GM06990 (cell line): ENCODE data around the gene XYLT1.

Source experiments
- DNase-seq: peaks from one replicate; pipeline ENCODE4 v3.0.0-alpha.2; 2011; ENCODE audit not compliant: insufficient read length; ENCODE audit errors: extremely low read depth
- H3K27me3 ChIP-seq: replicated peaks from 2 replicates; pipeline ENCODE4 v1.6.0; 2011; ENCODE audit warnings: low read length; ENCODE audit not compliant: control insufficient read depth, insufficient read depth
- H3K36me3 ChIP-seq: 2 replicates; pipeline ENCODE4 v1.5.1; 2011; ENCODE audit warnings: low read length; ENCODE audit not compliant: control insufficient read depth, insufficient read depth
- H3K4me3 ChIP-seq: replicated peaks from 2 replicates; pipeline ENCODE4 v1.5.1; 2011; ENCODE audit warnings: low read depth, mild to moderate bottlenecking, control low read depth, low read length
- TF ChIP-seq, protein P1 (sequence below): IDR thresholded peaks from 2 replicates; pipeline ENCODE4 v1.5.1; 2011; ENCODE audit warnings: low read length, control low read depth, mild to moderate bottlenecking, inconsistent platforms; ENCODE audit not compliant: insufficient read depth, poor library complexity, severe bottlenecking

Gene XYLT1

GRCh38 chr16:17270111-17270510, 200.6 kb downstream of the XYLT1 start:
- no peak for DNase-seq
- Histone ChIP-seq H3K4me3 (no peak overlapping the region), H3K36me3 (no peaks in the 10 kb centered on the region), H3K27me3 (no peaks in the 10 kb centered on the region)
- TF ChIP-seq, protein P1, sequence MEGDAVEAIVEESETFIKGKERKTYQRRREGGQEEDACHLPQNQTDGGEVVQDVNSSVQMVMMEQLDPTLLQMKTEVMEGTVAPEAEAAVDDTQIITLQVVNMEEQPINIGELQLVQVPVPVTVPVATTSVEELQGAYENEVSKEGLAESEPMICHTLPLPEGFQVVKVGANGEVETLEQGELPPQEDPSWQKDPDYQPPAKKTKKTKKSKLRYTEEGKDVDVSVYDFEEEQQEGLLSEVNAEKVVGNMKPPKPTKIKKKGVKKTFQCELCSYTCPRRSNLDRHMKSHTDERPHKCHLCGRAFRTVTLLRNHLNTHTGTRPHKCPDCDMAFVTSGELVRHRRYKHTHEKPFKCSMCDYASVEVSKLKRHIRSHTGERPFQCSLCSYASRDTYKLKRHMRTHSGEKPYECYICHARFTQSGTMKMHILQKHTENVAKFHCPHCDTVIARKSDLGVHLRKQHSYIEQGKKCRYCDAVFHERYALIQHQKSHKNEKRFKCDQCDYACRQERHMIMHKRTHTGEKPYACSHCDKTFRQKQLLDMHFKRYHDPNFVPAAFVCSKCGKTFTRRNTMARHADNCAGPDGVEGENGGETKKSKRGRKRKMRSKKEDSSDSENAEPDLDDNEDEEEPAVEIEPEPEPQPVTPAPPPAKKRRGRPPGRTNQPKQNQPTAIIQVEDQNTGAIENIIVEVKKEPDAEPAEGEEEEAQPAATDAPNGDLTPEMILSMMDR: no peak

- TF ChIP-seq, protein P1: no peak
- H3K27me3 ChIP-seq: no peaks in the 10 kb centered on the region
- H3K4me3 ChIP-seq: no peak overlapping the region
- DNase-seq: no peak
- H3K36me3 ChIP-seq: no peaks in the 10 kb centered on the region
Observed at GRCh38 chr16:17269439-17269838, 201.3 kb downstream of the XYLT1 start.

GRCh38 chr16:17266608-17267313, 204.0 kb downstream of the XYLT1 start:
- Histone ChIP-seq H3K4me3 (no peak overlapping the region), H3K36me3 (no peaks in the 10 kb centered on the region), H3K27me3 (no peaks in the 10 kb centered on the region)
- TF ChIP-seq, protein P1: no peak
- no peak for DNase-seq

GRCh38 chr16:17265154-17265553, 205.6 kb downstream of the XYLT1 start:
- Histone ChIP-seq H3K27me3 (no peaks in the 10 kb centered on the region), H3K36me3 (no peaks in the 10 kb centered on the region), H3K4me3 (no peak overlapping the region)
- TF ChIP-seq, protein P1: no peak
- no peak for DNase-seq

- no peak for DNase-seq
- H3K36me3 ChIP-seq: no peaks in the 10 kb centered on the region
- H3K4me3 ChIP-seq: no peak overlapping the region
- TF ChIP-seq, protein P1: no peak
- no peaks in the 10 kb centered on the region for H3K27me3 ChIP-seq
Observed at GRCh38 chr16:17261197-17261858, 209.4 kb downstream of the XYLT1 start.
